LNCaP clone FGC (cell line): Measurements from ENCODE around the gene MCF2L2.
"Not testable (repeated sequence)": the region's sequence is repeated elsewhere in the genome, so short reads cannot be mapped to it uniquely, and the experiment has no call there.

Source experiments
- DNase-seq: peaks from one replicate; pipeline ENCODE4 v3.0.0-alpha.2; 2011; ENCODE audit warnings: low read depth
- H3K4me3 ChIP-seq: 2 replicates; pipeline ENCODE4 v1.5.1; 2011; ENCODE audit warnings: mild to moderate bottlenecking, low read depth, low read length, control low read depth
- TF ChIP-seq, protein P1 (sequence below): IDR thresholded peaks from 2 replicates; pipeline ENCODE4 v1.5.1; 2012; ENCODE audit warnings: mild to moderate bottlenecking; ENCODE audit not compliant: control insufficient read depth, insufficient read depth; ENCODE audit errors: extremely low read depth

Gene MCF2L2

GRCh38 chr3:183442994-183443393 is 14.6 kb upstream of the MCF2L2 start:
- no peak for DNase-seq
- TF ChIP-seq, protein P1, sequence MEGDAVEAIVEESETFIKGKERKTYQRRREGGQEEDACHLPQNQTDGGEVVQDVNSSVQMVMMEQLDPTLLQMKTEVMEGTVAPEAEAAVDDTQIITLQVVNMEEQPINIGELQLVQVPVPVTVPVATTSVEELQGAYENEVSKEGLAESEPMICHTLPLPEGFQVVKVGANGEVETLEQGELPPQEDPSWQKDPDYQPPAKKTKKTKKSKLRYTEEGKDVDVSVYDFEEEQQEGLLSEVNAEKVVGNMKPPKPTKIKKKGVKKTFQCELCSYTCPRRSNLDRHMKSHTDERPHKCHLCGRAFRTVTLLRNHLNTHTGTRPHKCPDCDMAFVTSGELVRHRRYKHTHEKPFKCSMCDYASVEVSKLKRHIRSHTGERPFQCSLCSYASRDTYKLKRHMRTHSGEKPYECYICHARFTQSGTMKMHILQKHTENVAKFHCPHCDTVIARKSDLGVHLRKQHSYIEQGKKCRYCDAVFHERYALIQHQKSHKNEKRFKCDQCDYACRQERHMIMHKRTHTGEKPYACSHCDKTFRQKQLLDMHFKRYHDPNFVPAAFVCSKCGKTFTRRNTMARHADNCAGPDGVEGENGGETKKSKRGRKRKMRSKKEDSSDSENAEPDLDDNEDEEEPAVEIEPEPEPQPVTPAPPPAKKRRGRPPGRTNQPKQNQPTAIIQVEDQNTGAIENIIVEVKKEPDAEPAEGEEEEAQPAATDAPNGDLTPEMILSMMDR = no peak
- no peak overlapping the region for H3K4me3 ChIP-seq

DNA sequence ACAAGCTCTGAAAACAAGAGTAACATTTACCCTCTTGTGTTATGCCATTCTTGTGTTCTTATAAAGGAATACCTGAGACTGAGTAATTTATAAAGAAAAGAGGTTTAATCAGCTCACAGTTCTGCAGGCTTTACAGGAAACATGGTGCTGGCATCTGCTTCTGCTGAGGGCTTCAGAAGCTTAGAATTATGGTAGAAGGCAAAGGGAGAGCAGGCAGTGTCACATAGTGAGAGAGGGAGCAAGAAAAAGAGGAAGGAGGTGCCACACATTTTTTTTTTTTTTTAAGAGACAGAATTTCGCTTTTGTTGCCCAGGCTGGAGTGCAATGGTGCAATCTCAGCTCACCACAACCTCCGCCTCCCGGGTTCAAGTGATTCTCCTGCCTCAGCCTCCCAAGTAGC is 12.1 kb upstream of the MCF2L2 start:
- not testable (repeated sequence) for DNase-seq, H3K4me3 ChIP-seq

- no peak for DNase-seq
- H3K4me3 ChIP-seq = no peak overlapping the region
- TF ChIP-seq, protein P1 = no peak
Measured at GRCh38 chr3:183439515-183439914, 11.1 kb upstream of the MCF2L2 start.

DNA sequence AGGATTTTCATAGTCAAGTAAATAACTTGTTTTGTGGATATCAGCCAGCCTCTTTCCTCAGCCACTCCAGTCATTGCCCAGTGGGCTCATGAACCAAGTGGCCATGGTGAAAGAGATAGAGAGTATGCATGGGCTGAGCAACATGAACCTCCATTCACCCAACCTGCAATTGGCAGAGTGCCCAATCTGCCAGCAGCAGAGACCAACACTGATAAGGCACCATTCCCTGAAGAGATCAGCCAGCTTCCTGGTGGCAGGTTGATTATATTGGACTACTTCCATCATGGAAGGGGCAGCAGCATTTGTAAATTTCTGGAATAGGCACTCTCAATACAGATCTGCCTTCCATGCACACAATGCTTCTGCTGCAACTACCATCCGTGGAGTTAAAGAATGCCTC is 10.3 kb upstream of the MCF2L2 start:
- TF ChIP-seq, protein P1 = no peak
- H3K4me3 ChIP-seq = no peak overlapping the region
- DNase-seq = no peak

- DNase-seq = no peak
- TF ChIP-seq, protein P1 = no peak
- no peak overlapping the region for H3K4me3 ChIP-seq
Measured at GRCh38 chr3:183437666-183438564, 9.5 kb upstream of the MCF2L2 start.

DNA sequence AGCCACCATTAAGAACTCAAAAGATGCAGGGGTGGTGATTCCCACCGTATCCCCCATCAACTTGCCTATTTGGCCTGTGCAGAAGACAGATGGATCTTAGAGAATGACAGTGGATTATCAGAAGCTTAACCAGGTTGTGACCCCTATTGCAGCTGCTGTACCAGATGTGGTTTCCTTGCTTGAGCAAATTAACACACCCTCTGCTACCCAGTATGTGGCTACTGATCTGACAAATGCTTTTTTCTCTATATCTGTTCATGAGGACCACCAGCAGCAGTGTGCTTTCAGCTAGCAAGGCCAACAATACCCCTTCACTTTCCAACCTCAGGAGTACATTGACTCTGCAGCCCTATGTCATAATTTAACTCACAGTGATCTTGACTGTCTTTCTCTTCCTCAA is 8.6 kb upstream of the MCF2L2 start:
- TF ChIP-seq, protein P1 = no peak
- no peak for DNase-seq
- H3K4me3 ChIP-seq = no peak overlapping the region

DNA sequence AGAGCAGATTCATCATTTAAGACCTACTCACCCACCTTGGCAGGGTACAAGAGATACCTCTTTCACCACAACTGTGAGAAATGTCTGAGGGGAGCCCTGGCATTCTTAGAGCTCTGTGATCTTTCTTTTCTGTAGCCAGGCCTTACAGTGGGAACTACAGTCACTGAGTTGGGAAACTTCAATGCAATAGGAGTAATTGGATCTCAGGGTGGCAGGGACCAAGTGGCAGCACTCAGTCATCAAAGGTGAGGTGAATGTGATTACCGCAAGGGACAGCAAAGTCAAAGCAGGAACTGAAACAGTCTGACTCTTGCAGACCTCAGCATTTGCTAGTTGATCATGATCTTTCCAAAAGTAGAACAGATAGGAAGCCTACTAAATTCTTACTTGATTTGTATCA is 7.2 kb upstream of the MCF2L2 start:
- TF ChIP-seq, protein P1 = no peak
- no peak overlapping the region for H3K4me3 ChIP-seq
- DNase-seq = no peak
